ENCODE data around the gene TRIM16.

GRCh38 chr17:15659236-15659635 lies 24.9 kb downstream of the TRIM16 start:
- TF ChIP-seq CTCF (IDR thresholded peaks at IDR 0.05) (no peak), POLR2AphosphoS5 (IDR thresholded peaks at IDR 0.05) (no peak)

Data from breast epithelium (tissue), 3 donors.